ENCODE data around the gene ZFYVE21.

The ZFYVE21 gene

GRCh38 chr14:103692871-103693270, 22.7 kb upstream of the ZFYVE21 start:
- DNase-seq, result no peak

- DNase-seq, result no peak
Observed at GRCh38 chr14:103693515-103693914, 22.1 kb upstream of the ZFYVE21 start.

- DNase-seq, result no peak
Observed at GRCh38 chr14:103694572-103695026, 21.0 kb upstream of the ZFYVE21 start.

GRCh38 chr14:103695296-103696069, 20.1 kb upstream of the ZFYVE21 start:
- DNase-seq, result no peak

GRCh38 chr14:103696070-103696402, 19.6 kb upstream of the ZFYVE21 start:
- no peak for DNase-seq

- no peak for DNase-seq
Observed at GRCh38 chr14:103696466-103697071, 19.0 kb upstream of the ZFYVE21 start.

GRCh38 chr14:103697206-103697602, 18.4 kb upstream of the ZFYVE21 start:
- no peak for DNase-seq

GRCh38 chr14:103697603-103698379, 17.8 kb upstream of the ZFYVE21 start:
- no peak for DNase-seq

GRCh38 chr14:103698380-103699260, 17.0 kb upstream of the ZFYVE21 start:
- DNase-seq, result no peak

- DNase-seq, result no peak
Observed at GRCh38 chr14:103699261-103699661, 16.3 kb upstream of the ZFYVE21 start.

- no peak for DNase-seq
Observed at GRCh38 chr14:103699901-103700752, 15.5 kb upstream of the ZFYVE21 start.

- no peak for DNase-seq
Observed at GRCh38 chr14:103700753-103701490, 14.7 kb upstream of the ZFYVE21 start.

- no peak for DNase-seq
Observed at GRCh38 chr14:103702095-103702494, 13.5 kb upstream of the ZFYVE21 start.

- no peak for DNase-seq
Observed at GRCh38 chr14:103702497-103703432, 12.8 kb upstream of the ZFYVE21 start.

GRCh38 chr14:103703433-103704385, 11.9 kb upstream of the ZFYVE21 start:
- DNase-seq, result no peak

GRCh38 chr14:103704708-103705107, 10.9 kb upstream of the ZFYVE21 start:
- no peak for DNase-seq

- no peak for DNase-seq
Observed at GRCh38 chr14:103705118-103705503, 10.5 kb upstream of the ZFYVE21 start.

- DNase-seq, result no peak
Observed at GRCh38 chr14:103705504-103706284, 9.9 kb upstream of the ZFYVE21 start.
